Measurements from ENCODE around the gene HAUS7.

HAUS7 gene

DNA sequence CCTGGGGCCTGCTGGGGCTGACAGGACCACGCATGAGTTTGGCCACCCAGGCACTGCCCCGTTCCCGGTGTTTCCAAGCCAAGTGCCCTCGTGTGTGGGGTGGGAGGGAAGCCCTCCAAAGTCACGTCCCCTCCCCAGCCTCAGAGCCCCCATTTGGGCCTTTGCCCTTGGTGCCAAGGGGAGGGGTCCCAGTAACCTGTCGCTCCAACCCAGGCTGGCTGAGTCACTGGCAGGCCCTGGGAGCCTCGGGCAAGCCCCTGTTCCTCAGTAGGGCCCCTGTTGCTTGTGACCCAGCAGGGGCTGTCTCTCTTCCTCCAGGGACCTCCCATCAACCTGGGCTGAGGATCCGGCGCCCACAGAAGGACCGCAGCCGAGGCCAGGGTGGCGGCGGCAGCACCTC lies 10.7 kb upstream of the HAUS7 start:
- in situ Hi-C loops (cut with MboI; ENCODE audit: low sequenced_read_pairs), result loop anchor here (25.0 kb wide), 1 partner anchor 544 kb away; no protein-coding TSS in a partner anchor

DNA sequence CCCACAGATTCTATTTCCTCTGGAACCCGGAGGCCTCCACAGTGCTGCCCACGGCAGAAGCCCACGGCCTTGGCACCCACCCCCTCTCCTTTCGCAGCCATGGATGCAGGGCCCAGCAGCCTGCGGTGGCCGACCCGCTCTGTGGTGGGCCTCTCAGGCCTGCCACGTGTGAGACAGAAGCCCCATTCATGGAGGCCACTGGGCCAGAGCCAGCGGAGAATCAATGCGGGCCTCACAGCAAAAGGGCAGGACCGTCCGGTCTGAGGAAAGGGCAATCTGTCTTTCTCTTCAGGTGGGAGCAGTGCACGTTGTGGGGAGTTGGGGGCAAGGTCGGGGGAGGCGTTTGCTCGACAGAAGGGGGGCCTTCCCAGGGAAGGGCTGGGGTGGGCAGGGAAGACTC lies 8.4 kb upstream of the HAUS7 start:
- in situ Hi-C loops (cut with MboI; ENCODE audit: low sequenced_read_pairs), result loop anchor here (25.0 kb wide), 1 partner anchor 541 kb away; no protein-coding TSS in a partner anchor

DNA sequence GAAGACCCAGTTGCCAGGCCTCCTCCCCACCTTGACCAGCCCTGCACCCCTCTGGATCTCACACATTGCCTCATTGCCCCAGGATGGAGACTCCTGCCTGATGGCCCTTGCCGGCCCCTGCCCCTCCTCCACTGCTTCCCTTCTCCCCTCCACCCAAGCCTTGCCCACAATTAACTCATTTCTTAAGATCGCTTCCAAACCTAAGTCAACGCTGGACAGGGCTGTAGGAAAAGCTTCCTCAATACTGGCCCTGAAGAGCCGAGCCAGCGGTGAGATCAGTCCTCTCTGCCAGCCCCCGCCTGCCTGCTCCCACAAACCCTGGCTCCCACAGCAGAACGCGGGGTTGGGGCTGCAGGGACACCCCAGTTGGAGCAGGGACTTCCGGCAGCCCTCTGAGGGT lies 7.5 kb upstream of the HAUS7 start:
- in situ Hi-C loops (cut with MboI; ENCODE audit: low sequenced_read_pairs), result loop anchor here (25.0 kb wide), 1 partner anchor 541 kb away; no protein-coding TSS in a partner anchor

DNA sequence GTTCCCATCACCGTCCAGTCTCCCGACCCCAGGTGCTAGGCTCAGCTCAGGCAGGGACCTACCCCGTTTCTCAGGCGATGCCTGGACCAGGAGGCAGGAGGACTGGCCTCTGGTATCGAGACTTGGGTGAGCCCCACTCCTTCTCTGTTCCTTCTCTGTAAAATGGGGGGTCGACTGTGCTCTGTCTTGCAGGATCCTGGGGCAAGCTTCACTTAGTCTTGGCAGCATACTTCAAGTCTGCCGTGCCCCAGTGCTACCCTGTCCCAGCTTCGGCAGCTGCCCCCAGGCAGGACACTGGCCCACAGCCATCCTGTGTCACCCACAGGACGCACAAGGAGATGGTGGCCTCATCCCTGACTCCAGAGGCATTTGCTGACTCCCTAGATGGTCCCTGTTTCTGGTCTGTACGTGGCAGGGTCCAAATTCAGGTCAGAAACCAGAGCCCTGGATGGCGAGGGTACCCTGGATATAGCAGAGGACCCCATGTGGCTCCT lies 7.0 kb upstream of the HAUS7 start:
- in situ Hi-C loops (cut with MboI; ENCODE audit: low sequenced_read_pairs), result loop anchor here (25.0 kb wide), 1 partner anchor 540 kb away; no protein-coding TSS in a partner anchor

DNA sequence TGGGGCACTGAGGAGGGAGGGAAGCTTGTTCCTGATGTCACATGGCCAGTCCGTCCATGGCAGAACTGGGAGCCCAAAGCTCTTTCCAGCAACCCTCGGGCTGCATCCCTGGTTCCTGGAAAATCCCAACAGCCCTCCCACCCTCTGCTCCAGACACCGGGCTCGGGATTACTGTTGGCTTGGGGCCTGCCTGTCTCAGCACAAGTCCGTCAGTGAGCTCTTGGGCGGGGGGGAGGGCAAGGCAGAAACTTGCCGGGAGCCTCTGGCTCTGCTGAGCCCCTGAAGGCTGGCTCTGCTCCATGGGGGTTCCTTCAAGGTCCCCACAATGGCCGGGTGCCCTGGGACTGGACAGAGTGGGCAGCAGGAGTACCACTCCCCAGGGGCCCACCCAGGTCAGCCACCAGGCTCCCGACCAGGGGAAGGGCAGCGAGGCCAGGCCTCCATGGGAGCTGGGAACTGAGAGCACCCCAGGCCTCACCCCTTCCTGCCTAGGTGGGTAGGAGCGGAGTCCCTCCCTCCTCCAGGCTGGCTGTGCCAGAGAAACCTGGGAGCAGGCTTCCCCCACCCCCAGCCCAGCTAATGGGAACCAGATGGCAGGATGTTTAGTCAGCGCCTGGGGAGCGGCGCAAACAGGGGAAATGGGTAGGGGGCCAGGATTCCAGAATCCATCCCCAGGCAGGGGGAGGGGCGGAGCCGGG lies 6.4 kb upstream of the HAUS7 start:
- in situ Hi-C loops (cut with MboI; ENCODE audit: low sequenced_read_pairs), result loop anchor here (25.0 kb wide), 1 partner anchor 540 kb away; no protein-coding TSS in a partner anchor

DNA sequence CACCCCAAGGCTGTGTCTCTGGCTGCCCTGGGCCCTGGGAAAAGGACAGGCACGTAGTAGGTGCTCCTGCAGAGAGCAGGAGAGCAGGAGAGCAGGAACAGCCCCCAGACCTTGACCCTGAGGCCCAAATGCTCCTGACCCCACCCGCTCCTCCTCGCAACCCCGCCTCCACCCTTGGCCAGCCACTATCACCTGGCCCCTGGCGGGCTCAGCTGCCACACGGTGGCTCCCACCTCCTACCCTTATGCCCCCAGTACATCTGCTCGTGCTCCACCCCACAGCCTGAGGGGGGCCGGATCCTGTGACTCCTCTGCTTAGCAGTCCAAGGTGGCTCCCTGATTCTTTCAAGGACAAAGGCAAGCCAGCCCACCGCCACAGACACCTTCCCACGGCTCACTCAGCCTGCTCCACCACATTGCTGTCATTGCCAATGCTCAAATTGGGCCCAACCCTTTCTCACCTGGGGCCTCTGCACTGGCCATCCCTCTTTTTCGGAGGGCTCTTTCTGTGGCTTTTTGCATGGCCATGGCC lies 5.4 kb upstream of the HAUS7 start:
- in situ Hi-C loops (cut with MboI; ENCODE audit: low sequenced_read_pairs), result loop anchor here (25.0 kb wide), 1 partner anchor 539 kb away; no protein-coding TSS in a partner anchor

DNA sequence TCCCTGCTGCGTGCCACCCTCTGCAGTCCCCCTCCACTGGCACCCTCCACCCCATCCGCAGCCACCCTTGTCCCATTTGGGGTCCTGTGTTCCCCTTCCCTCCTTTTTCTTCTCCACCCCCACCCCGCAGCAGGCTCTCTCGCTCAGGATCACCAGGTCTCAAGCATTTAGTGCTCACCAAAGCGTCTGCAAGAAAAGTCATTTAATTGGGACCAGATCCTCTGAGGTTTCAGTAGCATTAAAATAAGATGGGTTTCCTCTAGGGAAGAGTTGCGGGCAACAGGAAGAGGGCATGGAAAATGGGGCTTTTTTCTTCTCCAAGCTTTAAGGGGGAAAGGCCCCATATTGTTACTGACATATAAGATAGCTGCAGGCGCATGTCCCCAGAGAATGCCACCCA lies 4.9 kb upstream of the HAUS7 start:
- in situ Hi-C loops (cut with MboI; ENCODE audit: low sequenced_read_pairs), result loop anchor here (25.0 kb wide), 1 partner anchor 538 kb away; no protein-coding TSS in a partner anchor

DNA sequence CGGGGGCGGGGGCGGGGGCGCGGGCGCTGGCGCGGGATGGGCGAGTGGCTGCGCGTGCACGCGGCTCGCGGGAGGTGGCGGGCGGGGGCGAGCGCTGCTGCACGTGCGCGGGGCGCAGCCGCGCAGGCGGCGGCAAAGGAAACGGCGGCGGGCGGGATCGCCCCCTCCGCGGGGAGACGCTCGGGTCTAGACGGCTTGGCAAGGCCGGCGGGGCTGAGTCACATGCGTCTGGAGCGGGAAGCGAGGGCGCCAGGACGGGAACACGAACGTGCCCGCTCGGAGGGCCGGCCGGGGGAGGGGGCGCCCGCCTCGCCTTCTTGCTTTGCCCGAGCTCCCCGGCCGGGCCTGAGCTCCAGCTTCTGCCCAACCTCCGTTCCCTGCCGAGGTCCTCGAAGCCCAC lies 4.3 kb upstream of the HAUS7 start:
- in situ Hi-C loops (cut with MboI; ENCODE audit: low sequenced_read_pairs), result loop anchor here (25.0 kb wide), 1 partner anchor 537 kb away; no protein-coding TSS in a partner anchor

DNA sequence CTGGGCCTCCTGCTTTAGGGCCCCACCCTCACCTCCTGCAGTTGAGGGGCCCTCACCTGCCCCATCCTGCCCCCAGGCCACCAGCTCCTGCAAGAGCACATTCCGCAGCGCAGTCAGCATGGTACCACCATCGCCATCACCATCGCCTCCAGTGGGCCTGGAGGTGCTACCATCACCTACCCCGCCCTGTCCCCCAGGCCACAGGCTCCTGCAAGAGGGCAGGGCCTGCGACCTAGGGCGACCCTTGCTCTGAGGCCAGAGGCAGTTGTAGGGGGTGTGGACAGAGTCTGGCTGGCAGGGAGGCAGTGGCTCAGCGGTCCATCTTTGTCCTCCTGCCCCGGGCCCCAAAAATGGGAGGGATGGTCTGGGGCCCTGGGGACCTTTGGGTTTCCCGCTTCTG lies 3.9 kb upstream of the HAUS7 start:
- in situ Hi-C loops (cut with MboI; ENCODE audit: low sequenced_read_pairs), result no loop called here

DNA sequence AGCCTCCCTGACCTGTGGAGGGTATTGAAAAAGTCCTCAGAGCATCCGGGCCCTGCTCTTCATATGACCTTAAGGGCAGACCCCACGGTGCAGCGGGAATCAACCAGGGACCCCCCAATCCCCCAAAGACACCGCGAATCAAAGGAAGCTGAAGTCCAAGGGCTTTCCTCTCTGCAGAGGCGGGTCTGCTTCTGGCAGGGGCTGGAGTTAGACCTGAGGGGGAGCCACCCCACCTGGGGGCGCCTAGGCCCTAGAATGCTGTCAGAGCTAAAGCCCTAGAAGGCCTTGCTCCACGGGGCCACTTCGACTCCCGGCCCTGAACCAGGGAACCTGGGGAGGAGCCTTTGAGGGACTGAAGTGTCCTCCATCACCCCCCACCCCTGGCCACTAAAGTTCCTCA lies 2.8 kb upstream of the HAUS7 start:
- in situ Hi-C loops (cut with MboI; ENCODE audit: low sequenced_read_pairs), result no loop called here

DNA sequence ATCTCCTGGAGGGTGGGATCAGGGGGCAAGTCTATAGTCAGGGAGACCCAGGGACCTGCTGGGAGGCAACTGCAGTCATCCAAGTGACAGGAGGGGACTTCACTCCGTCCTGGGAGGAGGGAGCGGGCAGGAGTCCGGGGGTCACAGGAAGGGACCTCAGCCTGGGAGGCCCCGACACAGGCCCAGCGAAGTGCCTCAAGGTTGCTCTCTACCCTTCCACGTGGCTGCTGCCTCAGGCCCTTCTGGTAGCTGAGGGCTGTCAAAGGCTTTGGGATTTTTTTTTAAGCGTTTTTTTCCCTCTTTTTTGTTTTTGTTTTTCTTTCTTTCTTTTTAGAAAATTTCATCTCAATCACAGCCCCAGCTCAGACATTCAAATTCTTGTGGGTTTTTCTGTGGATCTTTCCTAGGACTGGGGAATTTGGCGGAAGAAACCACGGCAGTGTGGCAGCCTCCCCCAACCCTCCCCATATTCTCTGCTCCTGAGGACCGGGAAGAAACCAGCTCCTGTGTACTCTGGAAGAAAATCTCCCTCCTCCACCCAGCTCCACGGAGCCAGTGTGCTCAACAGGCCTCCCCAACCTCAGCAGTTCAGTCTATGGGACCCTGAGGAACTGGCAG lies 1.4 kb upstream of the HAUS7 start:
- in situ Hi-C loops (cut with MboI; ENCODE audit: low sequenced_read_pairs), result no loop called here

DNA sequence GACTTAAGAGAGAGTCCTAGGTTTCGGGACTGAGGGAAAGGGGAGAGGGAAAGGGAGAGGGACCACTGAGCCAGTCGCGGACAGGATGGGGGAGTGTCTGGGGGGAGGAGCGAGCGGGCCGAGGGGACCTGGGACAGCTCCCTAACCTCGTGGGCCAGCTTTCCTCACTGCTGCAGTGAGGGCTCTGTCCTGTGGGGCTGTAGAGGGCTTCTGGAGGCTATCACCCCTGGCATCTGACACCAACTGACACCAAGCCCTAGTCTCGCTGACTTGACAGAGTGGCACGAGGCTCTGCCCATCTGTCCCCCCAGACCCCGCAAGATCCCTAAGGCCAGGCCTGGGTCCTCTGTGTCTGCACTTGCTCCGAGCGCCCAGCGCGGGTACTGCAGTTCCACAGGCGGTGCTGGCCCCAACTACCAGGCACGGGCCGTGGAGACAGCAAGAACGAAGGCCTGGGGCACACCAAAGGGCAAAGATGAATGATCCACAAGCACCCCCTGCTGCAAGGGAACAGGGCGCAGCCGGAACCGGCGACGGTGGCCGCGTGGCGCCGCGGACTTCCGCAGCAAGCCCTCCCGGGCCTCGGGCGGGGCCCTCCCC lies 465 bp downstream of the HAUS7 start:
- in situ Hi-C loops (cut with MboI; ENCODE audit: low sequenced_read_pairs), result no loop called here

DNA sequence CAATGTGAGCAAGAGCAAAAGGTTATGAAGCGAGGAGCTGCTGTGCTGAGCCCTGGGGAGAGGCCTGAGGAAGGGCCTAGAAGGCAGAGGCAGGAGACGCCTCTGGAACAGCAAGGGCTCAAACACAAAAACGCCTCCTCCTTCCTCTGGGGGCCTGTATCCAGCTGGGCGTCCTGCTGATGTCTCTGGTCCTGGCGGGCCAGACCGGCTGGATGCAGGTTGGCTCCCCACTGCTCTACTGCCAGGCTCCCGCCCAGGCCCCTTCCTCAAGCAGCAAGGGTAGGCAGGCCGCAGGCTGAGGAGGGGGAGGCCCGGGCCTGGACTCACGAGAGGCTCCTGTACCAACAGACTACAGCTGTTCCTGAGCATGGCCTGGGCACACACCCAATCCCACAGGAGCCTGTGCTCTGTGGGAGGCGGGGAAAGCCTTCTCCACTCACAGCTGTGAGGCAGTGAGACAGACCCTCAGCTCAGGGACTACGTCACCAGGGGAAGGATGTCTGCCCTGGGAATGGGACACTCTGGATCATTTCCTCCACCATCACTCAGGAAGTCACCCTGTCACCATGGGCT lies 2.3 kb downstream of the HAUS7 start:
- in situ Hi-C loops (cut with MboI; ENCODE audit: low sequenced_read_pairs), result no loop called here

DNA sequence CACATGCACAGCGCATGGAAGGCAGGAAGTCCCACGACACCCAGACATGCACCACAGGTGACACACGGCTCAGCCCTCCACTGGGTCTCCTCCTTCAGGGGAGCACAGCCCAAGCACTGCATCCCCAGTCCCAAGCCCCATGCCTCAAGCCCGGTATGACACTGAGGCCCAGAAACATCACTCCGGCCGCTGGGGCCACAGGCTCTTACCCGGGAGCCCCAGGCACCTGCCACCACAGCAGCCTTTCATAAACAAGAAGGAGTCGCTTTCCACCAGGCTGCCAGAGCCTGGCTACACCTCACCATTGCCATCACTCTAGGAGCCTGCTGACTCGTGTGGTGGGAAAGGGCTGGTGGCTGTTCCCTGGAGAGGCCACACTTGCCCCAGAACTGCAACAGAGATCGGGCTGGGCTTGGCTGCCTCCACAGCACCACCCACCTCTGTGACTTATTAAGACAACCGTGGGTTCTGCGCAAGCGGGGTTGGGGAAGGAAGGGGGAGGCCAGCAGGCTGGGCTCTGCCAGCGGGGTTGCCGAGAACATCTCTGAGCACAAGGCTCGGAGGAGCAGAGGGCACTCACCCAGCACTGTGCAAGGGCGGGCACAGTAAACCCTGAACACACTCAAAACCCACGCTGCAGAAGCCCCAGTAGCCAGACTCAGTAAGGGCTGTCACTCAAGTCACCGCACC lies 4.5 kb downstream of the HAUS7 start:
- in situ Hi-C loops (cut with MboI; ENCODE audit: low sequenced_read_pairs), result no loop called here

DNA sequence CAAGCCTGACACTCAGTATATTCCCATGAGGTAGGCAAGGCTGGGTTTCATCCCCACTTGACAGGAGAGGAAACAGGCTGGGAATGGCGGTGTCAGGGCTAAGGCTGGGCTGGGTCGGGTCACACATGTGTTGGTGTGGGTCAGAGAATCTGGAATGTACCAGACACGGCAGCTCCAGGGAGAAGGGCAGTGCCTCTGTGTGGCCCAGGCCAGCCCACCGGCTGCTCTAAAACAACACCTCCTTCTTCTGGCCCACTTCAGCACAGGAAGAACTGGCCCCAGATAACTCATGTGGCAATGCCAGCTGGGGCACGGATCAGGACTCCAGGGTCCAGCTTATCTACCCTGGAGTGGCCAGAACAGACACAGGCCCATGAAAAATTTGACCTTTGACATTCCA lies 6.3 kb downstream of the HAUS7 start:
- in situ Hi-C loops (cut with MboI; ENCODE audit: low sequenced_read_pairs), result no loop called here

DNA sequence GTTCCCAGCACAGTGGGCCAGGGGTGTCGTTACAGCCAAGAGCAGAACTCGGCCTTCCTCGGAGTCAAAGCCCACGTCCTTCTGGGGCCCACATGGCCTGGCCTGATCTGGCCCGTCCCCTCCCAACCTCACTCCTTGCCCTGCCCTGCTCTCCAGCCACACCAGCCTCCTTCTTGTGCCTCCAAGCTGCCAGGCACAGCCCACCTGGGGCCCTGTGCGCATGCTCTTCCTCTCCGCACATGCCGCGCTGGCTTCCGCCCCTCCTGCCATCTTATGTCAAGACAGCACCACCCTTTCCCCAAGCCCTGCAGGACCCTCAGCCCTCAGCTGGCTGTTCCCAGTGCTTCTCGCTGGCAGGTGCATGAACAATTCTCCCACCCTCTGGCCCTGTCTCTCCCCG lies 6.8 kb downstream of the HAUS7 start:
- in situ Hi-C loops (cut with MboI; ENCODE audit: low sequenced_read_pairs), result no loop called here

DNA sequence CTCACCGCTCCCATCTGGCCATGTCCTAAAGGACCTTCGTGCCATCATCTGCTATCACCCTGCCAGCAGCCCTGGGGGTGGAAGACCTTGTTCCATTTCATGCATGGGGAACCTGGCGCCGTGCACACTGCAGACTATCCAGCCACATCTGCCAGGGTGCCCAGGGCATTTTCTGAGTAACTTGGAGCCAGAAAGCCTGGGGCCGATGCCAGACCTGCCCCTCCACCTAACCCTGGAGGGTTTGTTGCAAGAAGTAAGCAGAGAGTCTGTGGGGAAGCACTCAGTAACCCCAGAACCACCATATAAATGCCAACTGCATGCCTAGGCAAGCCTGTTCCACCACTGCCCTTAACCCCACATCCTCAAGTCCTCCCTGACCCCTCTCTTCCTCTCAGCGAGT lies 7.3 kb downstream of the HAUS7 start:
- in situ Hi-C loops (cut with MboI; ENCODE audit: low sequenced_read_pairs), result no loop called here

DNA sequence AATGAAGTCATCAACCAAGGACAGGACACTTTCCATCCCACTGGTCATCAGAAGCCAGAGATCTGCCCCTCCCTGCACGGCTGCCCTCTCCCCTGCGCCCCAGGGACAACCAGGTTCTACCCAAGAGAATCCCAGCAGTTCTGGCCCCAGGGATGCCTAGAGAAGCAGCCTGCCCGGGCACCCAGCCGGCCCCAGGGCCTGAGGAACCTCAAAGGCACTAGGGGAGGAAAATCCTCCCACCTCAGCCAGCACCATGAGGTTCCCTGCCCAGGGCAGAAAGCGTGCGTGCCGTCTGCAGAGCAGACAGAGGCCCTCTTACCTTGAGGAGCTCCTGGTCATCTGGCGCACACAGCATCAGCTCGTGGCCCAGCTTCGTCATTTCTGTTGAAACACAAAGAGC lies 8.1 kb downstream of the HAUS7 start:
- in situ Hi-C loops (cut with MboI; ENCODE audit: low sequenced_read_pairs), result no loop called here

DNA sequence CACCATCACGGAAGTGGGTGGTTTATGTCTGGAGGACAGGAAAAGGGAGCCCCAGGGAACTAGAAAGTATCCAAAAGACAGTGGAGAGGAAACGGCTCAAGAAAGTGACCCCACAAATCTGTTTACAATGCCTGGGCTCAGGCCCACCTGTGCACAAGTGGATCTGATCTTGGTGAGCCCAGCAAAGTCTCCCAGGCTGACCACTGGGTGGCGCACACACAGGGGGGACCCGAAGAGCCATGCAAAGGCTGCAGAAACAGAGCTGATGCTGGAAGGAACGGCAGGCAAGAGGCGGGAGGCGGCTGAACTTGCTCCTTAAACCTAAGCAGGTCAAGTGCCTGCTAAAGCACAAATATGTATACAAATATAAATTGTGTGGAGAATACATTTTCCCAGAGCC lies 9.6 kb downstream of the HAUS7 start:
- in situ Hi-C loops (cut with MboI; ENCODE audit: low sequenced_read_pairs), result no loop called here

DNA sequence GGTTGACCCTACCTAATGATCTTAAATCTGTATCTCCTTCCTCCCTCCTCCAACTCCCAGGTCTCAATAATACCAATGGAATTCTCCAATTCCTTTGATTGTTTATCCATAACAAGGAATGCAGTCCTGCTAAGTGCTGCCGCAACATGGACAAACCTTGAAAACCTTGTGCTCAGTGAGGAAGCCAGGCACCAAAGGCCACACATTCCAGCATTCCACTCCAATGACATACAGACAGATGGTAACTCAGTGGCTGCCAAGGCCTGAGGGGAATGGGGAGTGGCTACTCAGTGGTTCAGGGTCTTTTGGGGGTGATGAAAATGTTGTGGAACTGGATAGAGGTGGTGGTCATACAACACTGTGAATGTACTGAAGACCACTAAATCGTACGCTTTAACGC lies 10.4 kb downstream of the HAUS7 start:
- in situ Hi-C loops (cut with MboI; ENCODE audit: low sequenced_read_pairs), result no loop called here

DNA sequence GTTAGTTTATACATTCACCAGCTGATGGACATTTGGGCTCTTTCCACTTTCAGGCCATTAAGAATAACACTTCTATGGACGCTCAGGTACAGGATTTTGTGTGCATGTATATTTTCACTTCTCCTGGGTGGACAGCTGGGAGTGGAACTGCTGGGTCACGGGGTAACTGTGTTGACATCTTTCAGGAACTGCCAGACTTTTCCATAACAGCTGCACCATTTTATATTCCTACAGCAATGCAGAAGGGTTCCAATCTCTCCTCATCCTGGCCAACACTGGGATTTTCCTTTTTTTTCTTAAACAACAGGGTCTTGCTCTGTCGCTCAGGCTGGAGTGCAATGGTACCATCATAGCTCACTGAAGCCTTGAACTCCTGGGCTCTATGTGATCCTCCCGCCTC lies 11.9 kb downstream of the HAUS7 start:
- in situ Hi-C loops (cut with MboI; ENCODE audit: low sequenced_read_pairs), result no loop called here
